ENCODE data around the gene HDAC9. TPM values are rescaled to one million over a fixed set of nuclear protein-coding genes. Genes with fewer than 3 reads are reported as not detected.

Gene HDAC9
- polyA plus RNA-seq, 2 of the 4 experiments (the other 2 are of a cell fraction) = 0.05 to 0.26 TPM

DNA sequence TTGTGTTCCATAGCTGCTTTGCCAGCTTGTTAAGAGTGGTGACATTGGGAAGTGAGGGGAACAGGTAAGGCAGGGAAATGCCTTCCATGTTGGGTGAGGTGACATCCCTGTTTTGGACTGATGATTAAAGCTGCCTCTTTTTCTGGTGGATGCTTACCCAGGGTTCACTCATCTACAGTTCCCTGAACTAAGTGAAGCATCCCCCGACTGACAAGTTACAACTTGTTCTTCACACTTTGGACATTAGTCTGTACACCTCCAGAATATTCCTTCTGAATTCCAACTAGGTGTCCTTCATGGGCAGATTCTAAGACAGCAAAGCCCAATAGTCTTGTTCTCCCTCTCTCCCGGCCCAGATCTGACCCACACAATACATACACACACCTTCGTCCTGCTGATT lies 63.4 kb downstream of the HDAC9 start (continued):
- TF ChIP-seq, protein P1, sequence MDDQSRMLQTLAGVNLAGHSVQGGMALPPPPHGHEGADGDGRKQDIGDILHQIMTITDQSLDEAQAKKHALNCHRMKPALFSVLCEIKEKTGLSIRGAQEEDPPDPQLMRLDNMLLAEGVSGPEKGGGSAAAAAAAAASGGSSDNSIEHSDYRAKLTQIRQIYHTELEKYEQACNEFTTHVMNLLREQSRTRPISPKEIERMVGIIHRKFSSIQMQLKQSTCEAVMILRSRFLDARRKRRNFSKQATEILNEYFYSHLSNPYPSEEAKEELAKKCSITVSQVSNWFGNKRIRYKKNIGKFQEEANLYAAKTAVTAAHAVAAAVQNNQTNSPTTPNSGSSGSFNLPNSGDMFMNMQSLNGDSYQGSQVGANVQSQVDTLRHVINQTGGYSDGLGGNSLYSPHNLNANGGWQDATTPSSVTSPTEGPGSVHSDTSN (IDR thresholded peaks at IDR 0.05) = no peak
- TF ChIP-seq ZSCAN20 (CRISPR knock-in tag; IDR thresholded peaks at IDR 0.05) = no peak

DNA sequence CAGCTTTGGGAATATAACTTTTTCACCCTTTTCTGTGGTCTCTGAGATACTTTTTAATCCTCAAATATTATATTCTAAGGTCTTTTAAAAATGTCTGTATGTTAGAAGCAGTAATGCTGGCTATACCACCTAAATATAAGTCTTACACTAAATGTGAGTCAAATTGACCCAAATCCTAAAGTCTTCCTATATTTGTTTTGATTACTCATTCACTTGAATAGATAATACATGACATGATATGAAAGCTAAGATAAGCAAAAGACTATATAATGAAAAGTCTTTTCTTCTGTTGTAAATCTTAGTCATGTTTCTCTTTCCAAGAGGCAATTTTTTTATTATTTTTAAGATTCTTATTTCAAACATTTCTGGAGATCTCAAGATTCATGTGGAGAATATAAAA lies 64.2 kb downstream of the HDAC9 start:
- FAIRE-seq = no peak
- no peak overlapping the region for H3K4me2 ChIP-seq
- H3K4me3 ChIP-seq = no peak overlapping the region
- TF ChIP-seq MAFK (IDR thresholded peaks at IDR 0.05; ENCODE audit: partially characterized antibody) (no peak), MYC (IDR thresholded peaks at IDR 0.05; ENCODE audit: borderline replicate concordance, low read length) (no peak), NPAS2 (CRISPR knock-in tag; IDR thresholded peaks at IDR 0.05; ENCODE audit: borderline replicate concordance) (no peak), GATA3 (IDR thresholded peaks at IDR 0.05; ENCODE audit: borderline replicate concordance) (no peak), EHMT2 (IDR thresholded peaks at IDR 0.05; ENCODE audit: low read depth) (no peak), HOXB5 (CRISPR knock-in tag; IDR thresholded peaks at IDR 0.05) (no peak), SREBF2 (IDR thresholded peaks at IDR 0.05) (no peak), POLR2A (IDR thresholded peaks at IDR 0.05; ENCODE audit: low read length) (no peak)
- TF ChIP-seq, protein P2, sequence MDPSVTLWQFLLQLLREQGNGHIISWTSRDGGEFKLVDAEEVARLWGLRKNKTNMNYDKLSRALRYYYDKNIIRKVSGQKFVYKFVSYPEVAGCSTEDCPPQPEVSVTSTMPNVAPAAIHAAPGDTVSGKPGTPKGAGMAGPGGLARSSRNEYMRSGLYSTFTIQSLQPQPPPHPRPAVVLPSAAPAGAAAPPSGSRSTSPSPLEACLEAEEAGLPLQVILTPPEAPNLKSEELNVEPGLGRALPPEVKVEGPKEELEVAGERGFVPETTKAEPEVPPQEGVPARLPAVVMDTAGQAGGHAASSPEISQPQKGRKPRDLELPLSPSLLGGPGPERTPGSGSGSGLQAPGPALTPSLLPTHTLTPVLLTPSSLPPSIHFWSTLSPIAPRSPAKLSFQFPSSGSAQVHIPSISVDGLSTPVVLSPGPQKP (IDR thresholded peaks at IDR 0.05; ENCODE audit: low read depth, low read length) = no peak
- no peak for DNase-seq (ENCODE audit: low read depth in 1 of 2, low spot score in 1 of 2)
- POLR2A ChIA-PET = no interaction called here
- no peaks in the 10 kb centered on the region for H3K9me3 ChIP-seq
- H3K27ac ChIP-seq = no peak overlapping the region
- no peaks in the 10 kb centered on the region for H3K4me1 ChIP-seq
- CTCF ChIA-PET = no interaction called here
- no peak for ATAC-seq

DNA sequence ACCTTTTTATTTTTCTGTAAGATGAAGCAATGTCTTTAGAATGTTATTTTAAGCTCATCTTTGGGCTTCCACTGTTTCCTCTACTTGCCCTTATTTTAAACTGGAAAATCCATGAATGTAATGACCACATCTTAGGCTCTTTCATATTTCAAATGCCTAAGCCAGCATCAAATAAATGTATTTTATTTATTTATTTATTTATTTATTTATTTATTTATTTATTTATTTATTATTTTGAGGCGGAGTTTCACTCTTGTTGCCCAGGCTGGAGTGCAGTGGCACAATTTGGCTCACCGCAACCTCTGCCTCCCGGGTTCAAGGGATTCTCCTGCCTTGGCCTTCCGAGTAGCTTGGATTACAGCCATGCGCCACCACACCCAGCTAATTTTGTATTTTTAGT lies 69.2 kb downstream of the HDAC9 start:
- TF ChIP-seq NR3C1 (IDR thresholded peaks at IDR 0.05) = no peak
- TF ChIP-seq NPAS2 (CRISPR knock-in tag; IDR thresholded peaks at IDR 0.05; ENCODE audit: borderline replicate concordance) = no peak
- no peak for TF ChIP-seq HOXB13 (CRISPR knock-in tag; IDR thresholded peaks at IDR 0.05; ENCODE audit: low read depth)
- TF ChIP-seq, protein P2 (IDR thresholded peaks at IDR 0.05; ENCODE audit: low read depth, low read length) = no peak
- no peak for TF ChIP-seq EHMT2 (IDR thresholded peaks at IDR 0.05; ENCODE audit: low read depth)
- no peak for TF ChIP-seq GATA3 (IDR thresholded peaks at IDR 0.05; ENCODE audit: borderline replicate concordance)
- TF ChIP-seq ZC3H11A (IDR thresholded peaks at IDR 0.05) = peak; percentile 61
- POLR2A ChIA-PET = no interaction called here
- Histone ChIP-seq H3K4me2 (no peak overlapping the region), H3K4me3 (no peak overlapping the region), H3K4me1 (no peaks in the 10 kb centered on the region), H3K27ac (no peak overlapping the region), H3K9me3 (no peaks in the 10 kb centered on the region)
- 85% methylated on average over 5 of the region's 5 CpGs for WGBS (ENCODE audit: missing lambda C conversion rate)
- ATAC-seq = no peak
- no peak for DNase-seq (ENCODE audit: low read depth in 1 of 2, low spot score in 1 of 2)
- no peak for FAIRE-seq
- CTCF ChIA-PET = interaction anchor here (0.7 to 1.0 kb wide), 3 partner anchors 9 to 213 kb away, joined by 3 to 5 read pairs (median 3); no protein-coding TSS in a partner anchor

DNA sequence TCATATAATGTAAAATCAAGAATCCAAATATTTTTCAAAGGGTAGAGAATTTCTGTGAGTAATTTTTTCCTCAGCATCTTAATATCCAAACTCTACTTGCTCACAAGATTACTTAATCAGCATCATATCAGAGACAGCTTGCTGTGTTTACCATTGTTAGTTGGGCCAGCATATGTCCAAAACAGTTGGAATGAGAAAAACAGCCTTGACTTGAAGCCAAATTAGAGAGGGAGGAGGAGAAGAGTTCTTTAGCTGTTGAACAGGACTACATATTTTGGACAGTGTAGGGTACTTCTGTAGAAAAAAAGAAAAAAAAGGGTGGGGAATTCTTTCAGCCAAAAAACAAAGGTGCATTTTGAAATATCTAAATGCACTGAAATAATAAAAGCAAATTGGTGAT lies 69.8 kb downstream of the HDAC9 start:
- CTCF ChIA-PET = no interaction called here
- H3K9me3 ChIP-seq = no peaks in the 10 kb centered on the region
- no peak for FAIRE-seq

More for the DNA sequence above, 69.8 kb downstream of the HDAC9 start:
- Histone ChIP-seq H3K27ac (no peak overlapping the region), H3K4me3 (no peak overlapping the region), H3K4me2 (no peak overlapping the region), H3K4me1 (no peaks in the 10 kb centered on the region)
- POLR2A ChIA-PET = no interaction called here
- DNase-seq (ENCODE audit: low read depth in 1 of 2, low spot score in 1 of 2) (no peak), ATAC-seq (no peak)
- TF ChIP-seq, protein P3, sequence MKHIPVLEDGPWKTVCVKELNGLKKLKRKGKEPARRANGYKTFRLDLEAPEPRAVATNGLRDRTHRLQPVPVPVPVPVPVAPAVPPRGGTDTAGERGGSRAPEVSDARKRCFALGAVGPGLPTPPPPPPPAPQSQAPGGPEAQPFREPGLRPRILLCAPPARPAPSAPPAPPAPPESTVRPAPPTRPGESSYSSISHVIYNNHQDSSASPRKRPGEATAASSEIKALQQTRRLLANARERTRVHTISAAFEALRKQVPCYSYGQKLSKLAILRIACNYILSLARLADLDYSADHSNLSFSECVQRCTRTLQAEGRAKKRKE (CRISPR knock-in tag; IDR thresholded peaks at IDR 0.05; ENCODE audit: low read depth) = no peak
- TF ChIP-seq, protein P4, sequence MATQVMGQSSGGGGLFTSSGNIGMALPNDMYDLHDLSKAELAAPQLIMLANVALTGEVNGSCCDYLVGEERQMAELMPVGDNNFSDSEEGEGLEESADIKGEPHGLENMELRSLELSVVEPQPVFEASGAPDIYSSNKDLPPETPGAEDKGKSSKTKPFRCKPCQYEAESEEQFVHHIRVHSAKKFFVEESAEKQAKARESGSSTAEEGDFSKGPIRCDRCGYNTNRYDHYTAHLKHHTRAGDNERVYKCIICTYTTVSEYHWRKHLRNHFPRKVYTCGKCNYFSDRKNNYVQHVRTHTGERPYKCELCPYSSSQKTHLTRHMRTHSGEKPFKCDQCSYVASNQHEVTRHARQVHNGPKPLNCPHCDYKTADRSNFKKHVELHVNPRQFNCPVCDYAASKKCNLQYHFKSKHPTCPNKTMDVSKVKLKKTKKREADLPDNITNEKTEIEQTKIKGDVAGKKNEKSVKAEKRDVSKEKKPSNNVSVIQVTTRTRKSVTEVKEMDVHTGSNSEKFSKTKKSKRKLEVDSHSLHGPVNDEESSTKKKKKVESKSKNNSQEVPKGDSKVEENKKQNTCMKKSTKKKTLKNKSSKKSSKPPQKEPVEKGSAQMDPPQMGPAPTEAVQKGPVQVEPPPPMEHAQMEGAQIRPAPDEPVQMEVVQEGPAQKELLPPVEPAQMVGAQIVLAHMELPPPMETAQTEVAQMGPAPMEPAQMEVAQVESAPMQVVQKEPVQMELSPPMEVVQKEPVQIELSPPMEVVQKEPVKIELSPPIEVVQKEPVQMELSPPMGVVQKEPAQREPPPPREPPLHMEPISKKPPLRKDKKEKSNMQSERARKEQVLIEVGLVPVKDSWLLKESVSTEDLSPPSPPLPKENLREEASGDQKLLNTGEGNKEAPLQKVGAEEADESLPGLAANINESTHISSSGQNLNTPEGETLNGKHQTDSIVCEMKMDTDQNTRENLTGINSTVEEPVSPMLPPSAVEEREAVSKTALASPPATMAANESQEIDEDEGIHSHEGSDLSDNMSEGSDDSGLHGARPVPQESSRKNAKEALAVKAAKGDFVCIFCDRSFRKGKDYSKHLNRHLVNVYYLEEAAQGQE (IDR thresholded peaks at IDR 0.05) = no peak
- TF ChIP-seq BHLHE40 (IDR thresholded peaks at IDR 0.05; ENCODE audit: low read depth, low read length) (no peak), ZNF302 (CRISPR knock-in tag; IDR thresholded peaks at IDR 0.05) (no peak)
